HG02763 (cell line): ENCODE results near the gene SLC25A29.

Experiments
- ATAC-seq: cut with Tn5 transposase; IDR thresholded peaks from one replicate; pipeline ENCODE4 v1.9.1; 2021; ENCODE audit warnings: mild to moderate bottlenecking, moderate library complexity; ENCODE audit not compliant: unreplicated experiment

SLC25A29 gene

GRCh38 chr14:100282766-100283419 is 23.4 kb downstream of the SLC25A29 start:
- no peak for ATAC-seq

GRCh38 chr14:100282083-100282350 is 24.2 kb downstream of the SLC25A29 start:
- no peak for ATAC-seq

GRCh38 chr14:100281286-100282082 is 24.8 kb downstream of the SLC25A29 start:
- ATAC-seq, result no peak

- ATAC-seq, result no peak
These were observed 26.7 kb downstream of the SLC25A29 start for GRCh38 chr14:100279563-100279962.

- ATAC-seq, result no peak
These were observed 27.1 kb downstream of the SLC25A29 start for GRCh38 chr14:100279133-100279532.

GRCh38 chr14:100278702-100279101 is 27.5 kb downstream of the SLC25A29 start:
- no peak for ATAC-seq

GRCh38 chr14:100275214-100275613 is 31.0 kb downstream of the SLC25A29 start:
- ATAC-seq, result no peak

- no peak for ATAC-seq
These were observed 32.0 kb downstream of the SLC25A29 start for GRCh38 chr14:100274250-100274649.

- ATAC-seq, result no peak
These were observed 34.9 kb downstream of the SLC25A29 start for GRCh38 chr14:100271247-100271939.

GRCh38 chr14:100268591-100269207 is 37.5 kb downstream of the SLC25A29 start:
- no peak for ATAC-seq

GRCh38 chr14:100267990-100268389 is 38.3 kb downstream of the SLC25A29 start:
- no peak for ATAC-seq

- ATAC-seq, result no peak
These were observed 43.1 kb downstream of the SLC25A29 start for GRCh38 chr14:100263141-100263540.

- no peak for ATAC-seq
These were observed 43.7 kb downstream of the SLC25A29 start for GRCh38 chr14:100262545-100262944.

- ATAC-seq, result no peak
These were observed 44.6 kb downstream of the SLC25A29 start for GRCh38 chr14:100261621-100262020.

- no peak for ATAC-seq
These were observed 49.8 kb downstream of the SLC25A29 start for GRCh38 chr14:100256339-100256895.

- ATAC-seq, result no peak
These were observed 53.6 kb downstream of the SLC25A29 start for GRCh38 chr14:100252684-100253083.

GRCh38 chr14:100250732-100251465 is 55.3 kb downstream of the SLC25A29 start:
- no peak for ATAC-seq

- ATAC-seq, result no peak
These were observed 59.3 kb downstream of the SLC25A29 start for GRCh38 chr14:100246809-100247428.

- no peak for ATAC-seq
These were observed 63.2 kb downstream of the SLC25A29 start for GRCh38 chr14:100243020-100243419.

- no peak for ATAC-seq
These were observed 65.0 kb downstream of the SLC25A29 start for GRCh38 chr14:100241279-100241678.
